A549 (cell line): ENCODE data around the gene RPL39L. TPM values are rescaled to one million over a fixed set of nuclear protein-coding genes. Genes with fewer than 3 reads are reported as not detected.

ENCODE experiments used
- ATAC-seq, 2 experiments: fragments of 200-7000 bp in 1 of 2; fragments of >200 bp in 1 of 2; cut with Nextera tagmentation in 1 of 2; cut with Tn5 transposase in 1 of 2; 3 replicates each; pipeline versions ENCODE4 v1.8.0 to v1.9.1; 2018 to 2020; ENCODE audit warnings: mild to moderate bottlenecking in 1 of 2, moderate library complexity in 1 of 2
- CTCF ChIA-PET: fragments of 300-600 bp; sonication (Branson Sonifier 250); formaldehyde crosslinking; extraction: SDS; loops from one replicate; lab custom pipeline; 2021; ENCODE audit warnings: antibody characterized with exemption, inconsistent platforms; lab: Yijun Ruan, JAX
- POLR2A ChIA-PET: fragments of 350-600 bp; formaldehyde crosslinking; extraction: SDS; loops from one replicate; lab custom pipeline; 2021; ENCODE audit warnings: antibody characterized with exemption, inconsistent platforms; lab: Yijun Ruan, JAX
- DNase-seq, 2 experiments: peaks; one replicate each; pipeline versions ENCODE4 v3.0.0 to v3.0.0-alpha.2; 2011 to 2016; ENCODE audit warnings: low read depth in 1 of 2, low spot score in 1 of 2
- FAIRE-seq: peaks from 2 replicates; lab custom pipeline; 2011; peaks lifted over from hg19 to GRCh38; lab: Jason Lieb, UNC
- H3K27ac ChIP-seq, 2 experiments: fragments of >200 bp; sonication (Bioruptor Twin); formaldehyde crosslinking; 3 replicates each; pipeline ENCODE4 v1.5.1; 2016 to 2017
- H3K4me1 ChIP-seq: fragments of >200 bp; sonication (Bioruptor Twin); formaldehyde crosslinking; 3 replicates; pipeline ENCODE4 v1.6.1; 2016
- H3K4me2 ChIP-seq: fragments of >200 bp; sonication (Bioruptor Twin); formaldehyde crosslinking; 3 replicates; pipeline ENCODE4 v1.6.1; 2016
- H3K4me3 ChIP-seq: fragments of >200 bp; sonication (Bioruptor Twin); formaldehyde crosslinking; 3 replicates; pipeline ENCODE4 v1.5.1; 2016
- H3K9me3 ChIP-seq: fragments of >200 bp; sonication (Bioruptor Twin); formaldehyde crosslinking; 3 replicates; pipeline ENCODE4 v1.6.1; 2016
- ATOH8 ChIP-seq: fragments of 250-450 bp; sonication (Bioruptor Pico); IDR thresholded peaks from 2 replicates; pipeline ENCODE4 v1.5.0; 2020; ENCODE audit warnings: low read depth, mild to moderate bottlenecking, moderate library complexity
- CBX2 ChIP-seq: fragments of 200-600 bp; sonication (generic); IDR thresholded peaks from 2 replicates; pipeline ENCODE4 v1.6.1; 2016; ENCODE audit warnings: low read depth, mild to moderate bottlenecking, borderline replicate concordance
- CBX8 ChIP-seq: fragments of 200-600 bp; sonication (generic); IDR thresholded peaks from 2 replicates; pipeline ENCODE4 v1.6.1; 2016
- CHD4 ChIP-seq: fragments of 200-600 bp; sonication (generic); IDR thresholded peaks from 2 replicates; pipeline ENCODE4 v1.6.1; 2016; ENCODE audit warnings: antibody characterized with exemption, mild to moderate bottlenecking, borderline replicate concordance
- EHF ChIP-seq: fragments of 250-450 bp; sonication (Bioruptor Pico); IDR thresholded peaks from 2 replicates; pipeline ENCODE4 v1.5.0; 2020; ENCODE audit warnings: mild to moderate bottlenecking
- ESRRA ChIP-seq: fragments of 150-350 bp; IDR thresholded peaks from 2 replicates; pipeline ENCODE4 v1.6.1; 2014; ENCODE audit warnings: mild to moderate bottlenecking, low read length, borderline replicate concordance
- FOSB ChIP-seq: fragments of 250-450 bp; sonication (Bioruptor Pico); IDR thresholded peaks from 2 replicates; pipeline ENCODE4 v1.5.0; 2020; ENCODE audit warnings: mild to moderate bottlenecking, moderate library complexity
- FOSL2 ChIP-seq, 2 experiments: fragments of 450-650 bp in 1 of 2; fragments of >200 bp in 1 of 2; sonication (Bioruptor Twin) in 1 of 2; formaldehyde crosslinking; IDR thresholded peaks; 2 replicates each; pipeline versions ENCODE4 v1.5.0 to v1.6.1; 2016 to 2020; ENCODE audit warnings: mild to moderate bottlenecking in 1 of 2, moderate library complexity in 1 of 2
- FOXS1 ChIP-seq: fragments of 250-450 bp; sonication (Bioruptor Pico); IDR thresholded peaks from 2 replicates; pipeline ENCODE4 v1.5.0; 2020; ENCODE audit warnings: mild to moderate bottlenecking, moderate library complexity
- GATA3 ChIP-seq: IDR thresholded peaks from 2 replicates; pipeline ENCODE4 v1.6.1; 2012; ENCODE audit warnings: borderline replicate concordance
- HDAC2 ChIP-seq: fragments of 200-600 bp; sonication (generic); IDR thresholded peaks from 2 replicates; pipeline ENCODE4 v1.6.1; 2016
- HOXB5 ChIP-seq: fragments of 250-450 bp; sonication (Bioruptor Pico); IDR thresholded peaks from 2 replicates; pipeline ENCODE4 v1.5.0; 2020; ENCODE audit warnings: mild to moderate bottlenecking, moderate library complexity
- KDM1A ChIP-seq: fragments of 200-600 bp; sonication (generic); IDR thresholded peaks from 2 replicates; pipeline ENCODE4 v1.6.1; 2016; ENCODE audit warnings: low read depth, mild to moderate bottlenecking
- MAZ ChIP-seq: fragments of 150-350 bp; IDR thresholded peaks from 2 replicates; pipeline ENCODE4 v1.6.1; 2014; ENCODE audit warnings: antibody characterized with exemption, low read depth, low read length, borderline replicate concordance
- NFE2L2 ChIP-seq: fragments of 150-350 bp; conservative IDR thresholded peaks from 2 replicates; pipeline ENCODE4 v1.6.1; 2014; ENCODE audit warnings: low read length
- NPAS2 ChIP-seq: fragments of 250-450 bp; sonication (Bioruptor Pico); IDR thresholded peaks from 2 replicates; pipeline ENCODE4 v1.8.0; 2022; ENCODE audit warnings: mild to moderate bottlenecking, moderate library complexity, borderline replicate concordance
- NR3C1 ChIP-seq: fragments of >200 bp; sonication (Bioruptor Twin); formaldehyde crosslinking; IDR thresholded peaks from 3 replicates; pipeline ENCODE4 v1.6.1; 2017
- POLR2A ChIP-seq: IDR thresholded peaks from 2 replicates; pipeline ENCODE4 v1.6.1; 2012; ENCODE audit warnings: mild to moderate bottlenecking, low read length
- REST ChIP-seq: fragments of 200-600 bp; sonication (generic); IDR thresholded peaks from 2 replicates; pipeline ENCODE4 v1.6.1; 2016; ENCODE audit warnings: antibody characterized with exemption, mild to moderate bottlenecking, moderate library complexity
- ZFP36 ChIP-seq: fragments of 450-650 bp; IDR thresholded peaks from 2 replicates; pipeline ENCODE4 v1.6.1; 2014; ENCODE audit warnings: borderline replicate concordance; ENCODE audit not compliant: partially characterized antibody
- WGBS: methylation state at CpG from one replicate; pipeline ENCODE4 v1.1.6; 2017; ENCODE audit errors: missing lambda C conversion rate; 5-methylcytosine and 5-hydroxymethylcytosine counted together
- polyA plus RNA-seq, 4 experiments: library from polyadenylated mRNA; depleted of rRNA in 3 of 4; stranded (reverse); fragments of >200 nt; fragmentation: RNase III in 1 of 4; extraction: RNeasy Plus Mini Kit Qiagen cat#74134 plus additional on column Dnase treatment in 1 of 4; gene quantifications; 2 replicates in 3 of 4; 3 replicates in 1 of 4; pipeline ENCODE4 v1.2.3, GENCODE V29; 2011 to 2017
- TF ChIP-seq, protein P1 (sequence below): IDR thresholded peaks from 2 replicates; pipeline ENCODE4 v1.6.1; 2012
- TF ChIP-seq, protein P2 (sequence below): fragments of >200 bp; sonication (Bioruptor Twin); formaldehyde crosslinking; IDR thresholded peaks from 2 replicates; pipeline ENCODE4 v1.6.1; 2016
- TF ChIP-seq, protein P3 (sequence below): fragments of >200 bp; sonication (Bioruptor Twin); formaldehyde crosslinking; IDR thresholded peaks from 3 replicates; pipeline ENCODE4 v1.5.1; 2016
- TF ChIP-seq, protein P4 (sequence below): fragments of >200 bp; sonication (Bioruptor Twin); formaldehyde crosslinking; IDR thresholded peaks from 3 replicates; pipeline ENCODE4 v1.6.1; 2016

RPL39L gene
- polyA plus RNA-seq, 2 of the 4 experiments (the other 2 are of a cell fraction) = 54.2 to 56.4 TPM

GRCh38 chr3:187183210-187183862, 44.0 kb upstream of the RPL39L start:
- TF ChIP-seq, protein P1, sequence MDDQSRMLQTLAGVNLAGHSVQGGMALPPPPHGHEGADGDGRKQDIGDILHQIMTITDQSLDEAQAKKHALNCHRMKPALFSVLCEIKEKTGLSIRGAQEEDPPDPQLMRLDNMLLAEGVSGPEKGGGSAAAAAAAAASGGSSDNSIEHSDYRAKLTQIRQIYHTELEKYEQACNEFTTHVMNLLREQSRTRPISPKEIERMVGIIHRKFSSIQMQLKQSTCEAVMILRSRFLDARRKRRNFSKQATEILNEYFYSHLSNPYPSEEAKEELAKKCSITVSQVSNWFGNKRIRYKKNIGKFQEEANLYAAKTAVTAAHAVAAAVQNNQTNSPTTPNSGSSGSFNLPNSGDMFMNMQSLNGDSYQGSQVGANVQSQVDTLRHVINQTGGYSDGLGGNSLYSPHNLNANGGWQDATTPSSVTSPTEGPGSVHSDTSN = no peak
- TF ChIP-seq CBX8 (no peak), POLR2A (no peak), ESRRA (no peak), FOXS1 (no peak), REST (no peak), GATA3 (no peak), FOSB (CRISPR knock-in tag) (no peak), HDAC2 (no peak), MAZ (no peak), CHD4 (no peak)
- TF ChIP-seq, protein P2, sequence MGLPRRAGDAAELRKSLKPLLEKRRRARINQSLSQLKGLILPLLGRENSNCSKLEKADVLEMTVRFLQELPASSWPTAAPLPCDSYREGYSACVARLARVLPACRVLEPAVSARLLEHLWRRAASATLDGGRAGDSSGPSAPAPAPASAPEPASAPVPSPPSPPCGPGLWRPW = no peak
- Histone ChIP-seq H3K4me1 (no peaks in the 10 kb centered on the region), H3K4me2 (no peak overlapping the region), H3K9me3 (no peaks in the 10 kb centered on the region), H3K4me3 (no peak overlapping the region), H3K27ac (no peak overlapping the region)
- DNase-seq = no peak
- 63% methylated on average over 7 of the region's 7 CpGs for WGBS
- ChIA-PET POLR2A (no interaction called here), CTCF (no interaction called here)
- no peak for FAIRE-seq
- no peak for ATAC-seq

DNA sequence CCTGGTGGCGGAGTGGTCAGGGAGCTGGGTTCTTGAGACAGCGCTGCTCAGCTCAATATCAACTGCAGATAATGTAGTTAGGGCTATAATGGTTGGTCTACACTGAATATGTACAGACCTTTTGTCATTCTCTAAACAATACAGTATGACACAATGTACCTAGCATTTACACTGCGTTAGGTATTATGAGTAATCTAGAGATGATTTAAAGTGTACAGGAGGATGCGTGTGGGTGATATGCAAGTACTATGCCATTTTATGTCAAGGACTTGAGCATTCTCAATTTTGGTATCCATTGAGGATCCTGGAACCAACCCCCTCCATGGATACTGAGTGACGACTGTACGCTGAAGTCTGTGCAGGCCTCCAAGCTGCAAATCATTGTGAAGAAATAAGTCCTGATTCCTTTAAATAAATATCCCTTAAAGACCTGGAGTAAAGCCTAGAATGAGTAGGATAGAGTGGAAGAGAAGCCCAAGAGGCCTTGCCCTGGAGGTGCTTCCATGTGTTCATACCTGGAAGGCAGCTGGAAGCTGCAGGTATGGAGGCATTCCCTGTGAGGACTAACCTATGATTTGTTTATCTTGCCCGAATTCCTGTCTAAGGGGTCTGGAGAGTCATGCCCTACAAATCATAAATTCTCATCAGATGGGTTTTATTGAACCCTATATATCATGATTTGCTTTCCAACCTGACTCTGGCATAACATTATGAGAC, 42.3 kb upstream of the RPL39L start:
- TF ChIP-seq NR3C1 (no peak), NPAS2 (CRISPR knock-in tag) (no peak), ATOH8 (CRISPR knock-in tag) (no peak), HOXB5 (no peak), FOSL2 (IDR thresholded peaks at IDR 0.05) (no peak), FOSL2 (CRISPR knock-in tag; IDR thresholded peaks at IDR 0.05) (no peak), EHF (no peak), NFE2L2 (no peak), ZFP36 (no peak), FOSB (CRISPR knock-in tag) (no peak), KDM1A (no peak), GATA3 (no peak), POLR2A (no peak), CBX2 (no peak)
- TF ChIP-seq, protein P3, sequence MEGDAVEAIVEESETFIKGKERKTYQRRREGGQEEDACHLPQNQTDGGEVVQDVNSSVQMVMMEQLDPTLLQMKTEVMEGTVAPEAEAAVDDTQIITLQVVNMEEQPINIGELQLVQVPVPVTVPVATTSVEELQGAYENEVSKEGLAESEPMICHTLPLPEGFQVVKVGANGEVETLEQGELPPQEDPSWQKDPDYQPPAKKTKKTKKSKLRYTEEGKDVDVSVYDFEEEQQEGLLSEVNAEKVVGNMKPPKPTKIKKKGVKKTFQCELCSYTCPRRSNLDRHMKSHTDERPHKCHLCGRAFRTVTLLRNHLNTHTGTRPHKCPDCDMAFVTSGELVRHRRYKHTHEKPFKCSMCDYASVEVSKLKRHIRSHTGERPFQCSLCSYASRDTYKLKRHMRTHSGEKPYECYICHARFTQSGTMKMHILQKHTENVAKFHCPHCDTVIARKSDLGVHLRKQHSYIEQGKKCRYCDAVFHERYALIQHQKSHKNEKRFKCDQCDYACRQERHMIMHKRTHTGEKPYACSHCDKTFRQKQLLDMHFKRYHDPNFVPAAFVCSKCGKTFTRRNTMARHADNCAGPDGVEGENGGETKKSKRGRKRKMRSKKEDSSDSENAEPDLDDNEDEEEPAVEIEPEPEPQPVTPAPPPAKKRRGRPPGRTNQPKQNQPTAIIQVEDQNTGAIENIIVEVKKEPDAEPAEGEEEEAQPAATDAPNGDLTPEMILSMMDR = no peak
- TF ChIP-seq, protein P4, sequence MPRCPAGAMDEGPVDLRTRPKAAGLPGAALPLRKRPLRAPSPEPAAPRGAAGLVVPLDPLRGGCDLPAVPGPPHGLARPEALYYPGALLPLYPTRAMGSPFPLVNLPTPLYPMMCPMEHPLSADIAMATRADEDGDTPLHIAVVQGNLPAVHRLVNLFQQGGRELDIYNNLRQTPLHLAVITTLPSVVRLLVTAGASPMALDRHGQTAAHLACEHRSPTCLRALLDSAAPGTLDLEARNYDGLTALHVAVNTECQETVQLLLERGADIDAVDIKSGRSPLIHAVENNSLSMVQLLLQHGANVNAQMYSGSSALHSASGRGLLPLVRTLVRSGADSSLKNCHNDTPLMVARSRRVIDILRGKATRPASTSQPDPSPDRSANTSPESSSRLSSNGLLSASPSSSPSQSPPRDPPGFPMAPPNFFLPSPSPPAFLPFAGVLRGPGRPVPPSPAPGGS = no peak
- DNase-seq = no peak
- Histone ChIP-seq H3K4me3 (no peak overlapping the region), H3K4me1 (no peaks in the 10 kb centered on the region), H3K4me2 (no peak overlapping the region), H3K27ac (no peak overlapping the region), H3K9me3 (no peaks in the 10 kb centered on the region)
- ATAC-seq = no peak
- ChIA-PET POLR2A (no interaction called here), CTCF (interaction anchor here (0.6 to 1.1 kb wide), 3 partner anchors 10 to 332 kb away, joined by 3 to 5 read pairs (median 4); no protein-coding TSS in a partner anchor)
- WGBS = 80% methylated on average over 7 of the region's 7 CpGs
- no peak for FAIRE-seq
